Keratinocyte (primary cell): ENCODE results near the gene ANKS1B. TPM values are rescaled to one million over a fixed set of nuclear protein-coding genes. Genes with fewer than 3 reads are reported as not detected.

ENCODE experiments used
- DNase-seq: peaks from one replicate; pipeline ENCODE4 v3.0.0-alpha.2; 2011; ENCODE audit warnings: low read depth, missing footprints, low spot score
- FAIRE-seq: peaks from 2 replicates; lab custom pipeline; 2011; peaks lifted over from hg19 to GRCh38; lab: Jason Lieb, UNC
- H2AFZ ChIP-seq: 2 replicates; pipeline ENCODE4 v1.6.0; 2012; ENCODE audit warnings: low read length, control low read depth, inconsistent platforms; ENCODE audit not compliant: control insufficient read depth
- H3K27ac ChIP-seq: 2 replicates; pipeline ENCODE4 v1.5.1; 2011; ENCODE audit warnings: low read length; ENCODE audit not compliant: control insufficient read depth, insufficient read depth
- H3K27me3 ChIP-seq: 3 replicates; pipeline ENCODE4 v1.6.0; 2011; ENCODE audit warnings: low read length; ENCODE audit not compliant: control insufficient read depth, insufficient read depth; ENCODE audit errors: extremely low read depth
- H3K36me3 ChIP-seq, 2 experiments: 2 replicates in 1 of 2; 3 replicates in 1 of 2; pipeline ENCODE4 v1.5.1; 2011; ENCODE audit warnings: low read length in 2 of 2, mild to moderate bottlenecking in 1 of 2; ENCODE audit not compliant: control insufficient read depth in 2 of 2, insufficient read depth in 2 of 2; ENCODE audit errors: extremely low read depth in 1 of 2
- H3K4me1 ChIP-seq: 3 replicates; pipeline ENCODE4 v1.5.1; 2011; ENCODE audit warnings: low read length; ENCODE audit not compliant: control insufficient read depth, insufficient read depth; ENCODE audit errors: extremely low read depth
- H3K4me2 ChIP-seq: 3 replicates; pipeline ENCODE4 v1.6.0; 2011; ENCODE audit warnings: low read depth, low read length; ENCODE audit not compliant: control insufficient read depth, insufficient read depth; ENCODE audit errors: extremely low read depth
- H3K4me3 ChIP-seq, 3 experiments: fragments of 200-600 bp in 1 of 3; sonication (generic) in 1 of 3; 2 replicates in 2 of 3; 3 replicates in 1 of 3; pipeline ENCODE4 v1.5.1; 2011 to 2016; ENCODE audit warnings: low read length in 3 of 3, mild to moderate bottlenecking in 3 of 3, control low read depth in 2 of 3, inconsistent platforms in 1 of 3, low read depth in 1 of 3, mixed read lengths in 1 of 3, mixed run types in 1 of 3, moderate library complexity in 1 of 3; ENCODE audit not compliant: control insufficient read depth in 2 of 3, insufficient read depth in 2 of 3; ENCODE audit errors: extremely low read depth in 1 of 3
- H3K79me2 ChIP-seq: 2 replicates; pipeline ENCODE4 v1.6.0; 2012; ENCODE audit warnings: low read length; ENCODE audit not compliant: control insufficient read depth, insufficient read depth
- H3K9ac ChIP-seq: 3 replicates; pipeline ENCODE4 v1.6.0; 2011; ENCODE audit warnings: low read length; ENCODE audit not compliant: control insufficient read depth, insufficient read depth; ENCODE audit errors: extremely low read depth
- H3K9me1 ChIP-seq: 3 replicates; pipeline ENCODE4 v1.6.0; 2011; ENCODE audit warnings: low read length; ENCODE audit not compliant: control insufficient read depth, insufficient read depth; ENCODE audit errors: extremely low read depth
- H3K9me3 ChIP-seq: 2 replicates; pipeline ENCODE4 v1.5.1; 2012; ENCODE audit warnings: low read depth, low read length; ENCODE audit not compliant: control insufficient read depth
- H4K20me1 ChIP-seq: 3 replicates; pipeline ENCODE4 v1.6.0; 2011; ENCODE audit warnings: low read length; ENCODE audit not compliant: control insufficient read depth, insufficient read depth; ENCODE audit errors: extremely low read depth
- CTCF ChIP-seq, 3 experiments: IDR thresholded peaks in 1 of 3; conservative IDR thresholded peaks in 1 of 3; optimal IDR thresholded peaks in 1 of 3; 2 replicates in 2 of 3; 3 replicates in 1 of 3; pipeline versions ENCODE3 to v1.5.1; 2011; ENCODE audit warnings: low read length in 3 of 3, mild to moderate bottlenecking in 3 of 3, moderate library complexity in 2 of 3, control low read depth in 1 of 3, inconsistent platforms in 1 of 3; ENCODE audit not compliant: insufficient read depth in 2 of 3; ENCODE audit errors: extremely low read depth in 1 of 3
- EZH2 ChIP-seq: IDR thresholded peaks from one replicate; pipeline ENCODE4 v1.6.1; 2012; ENCODE audit warnings: inconsistent platforms, mild to moderate bottlenecking, low read length, moderate library complexity
- dilution Hi-C: fragments of 300-500 bp; cut with MboI; formaldehyde crosslinking; loops from one replicate; pipeline ENCODE4 v1.7.0; 2020; ENCODE audit warnings: low sequenced_read_pairs; ENCODE audit not compliant: extremely low pct_ligation_motif_present
- polyA plus RNA-seq, 5 experiments: library from polyadenylated mRNA; depleted of rRNA in 3 of 5; stranded (reverse) in 3 of 5; stranded (forward) in 1 of 5; unstranded in 1 of 5; fragments of >200 nt; gene quantifications; 1 replicate in 1 of 5; 2 replicates in 3 of 5; 3 replicates in 1 of 5; pipeline versions ENCODE4 v1.2.1 to v1.2.3, GENCODE V29; 2011 to 2012; ENCODE audit warnings: missing spikeins in 2 of 5, low read depth in 1 of 5, low replicate concordance in 1 of 5

The ANKS1B gene
- polyA plus RNA-seq, 1 donor (not counting 4 experiments of a cell fraction or from before 2014, with no cell fraction given): not detected

GRCh38 chr12:99706736-99707473 is 277.8 kb downstream of the ANKS1B start:
- no peaks in the 10 kb centered on the region for H4K20me1 ChIP-seq
- dilution Hi-C loops: no loop called here
- H3K4me2 ChIP-seq: no peak overlapping the region
- H3K36me3 ChIP-seq: no peaks in the 10 kb centered on the region
- H3K9ac ChIP-seq: no peak overlapping the region
- no peaks in the 10 kb centered on the region for H3K4me1 ChIP-seq
- no peaks in the 10 kb centered on the region for H3K27me3 ChIP-seq
- FAIRE-seq (no peak), DNase-seq (no peak)
- H3K9me1 ChIP-seq: no peaks in the 10 kb centered on the region
- no peaks in the 10 kb centered on the region for H3K79me2 ChIP-seq
- no peak overlapping the region for H2AFZ ChIP-seq
- H3K9me3 ChIP-seq: no peaks in the 10 kb centered on the region
- TF ChIP-seq CTCF (optimal IDR thresholded peaks at IDR 0.05 in 1 of 3, IDR thresholded peaks at IDR 0.05 in 1 of 3, conservative IDR thresholded peaks at IDR 0.05 in 1 of 3; ENCODE audit: extremely low read depth in 1 of 3, insufficient read depth in 2 of 3, low read length in 3 of 3) (no peak), EZH2 (no peak)
- H3K27ac ChIP-seq: no peak overlapping the region
- H3K4me3 ChIP-seq: no peak overlapping the region

DNA sequence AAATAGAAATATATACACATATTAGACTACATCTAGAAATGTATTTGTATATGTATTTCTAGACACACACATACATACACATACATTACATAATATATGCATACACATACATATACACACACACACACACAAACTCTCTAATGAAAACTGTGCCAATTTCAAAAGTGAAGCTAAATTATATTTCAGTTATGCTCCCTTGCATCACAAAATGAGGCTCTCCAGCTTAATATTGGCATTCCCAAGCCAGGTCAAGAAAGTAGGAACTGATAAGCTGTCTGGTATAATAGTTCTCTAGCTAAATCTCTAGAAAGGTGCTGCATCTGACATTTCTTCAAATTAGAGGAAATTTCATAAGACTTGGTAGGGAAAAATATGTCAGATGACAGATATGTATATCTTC is 280.3 kb downstream of the ANKS1B start:
- FAIRE-seq (no peak), DNase-seq (no peak)
- Histone ChIP-seq H3K36me3 (no peaks in the 10 kb centered on the region), H3K9ac (no peak overlapping the region), H3K9me1 (no peaks in the 10 kb centered on the region), H3K4me3 (no peak overlapping the region), H4K20me1 (no peaks in the 10 kb centered on the region), H3K4me2 (no peak overlapping the region), H3K27ac (no peak overlapping the region), H3K9me3 (no peaks in the 10 kb centered on the region), H3K27me3 (no peaks in the 10 kb centered on the region), H2AFZ (no peak overlapping the region), H3K79me2 (no peaks in the 10 kb centered on the region), H3K4me1 (no peaks in the 10 kb centered on the region)
- dilution Hi-C loops: no loop called here
- TF ChIP-seq CTCF (optimal IDR thresholded peaks at IDR 0.05 in 1 of 3, IDR thresholded peaks at IDR 0.05 in 1 of 3, conservative IDR thresholded peaks at IDR 0.05 in 1 of 3; ENCODE audit: extremely low read depth in 1 of 3, insufficient read depth in 2 of 3, low read length in 3 of 3) (no peak), EZH2 (no peak)
